Activated naive CD4-positive, alpha-beta T cell treated with anti-CD3 and anti-CD28 coated beads, Interleukin-2, amount 10 ng/mL, durations not matched to agents 5 hours and 36 hours (primary cell): ENCODE data around the gene S100A5. TPM values are rescaled to one million over a fixed set of nuclear protein-coding genes. Genes with fewer than 3 reads are reported as not detected.

Experiments
- total RNA-seq, 2 experiments: library from RNA; stranded (reverse); gene quantifications; one replicate each; pipeline ENCODE4 v1.2.3, GENCODE V29; 2021

Gene S100A5
- total RNA-seq, result 1 to 10 TPM; 3.8 to 4.6 TPM

GRCh38 chr1:153540394-153541361 lies at the start of gene S100A5:
TSS of gene S100A5 (minus strand) at chr1:153540934. CDS start at chr1:153540191, 743 bp downstream.

GRCh38 chr1:153565529-153566374 lies 25.0 kb upstream of the S100A5 start, which contains the start of gene S100A2:
TSS of gene S100A2 (minus strand) at chr1:153565844. CDS start at chr1:153563877, 1,967 bp downstream.

GRCh38 chr1:153548722-153549688 lies 8.3 kb upstream of the S100A5 start, which contains the start of gene S100A3:
TSS of gene S100A3 (minus strand) at chr1:153549258. CDS start at chr1:153548485, 773 bp downstream.

GRCh38 chr1:153545067-153546055 lies 4.6 kb upstream of the S100A5 start, which contains the start of gene S100A4:
TSS of gene S100A4 (minus strand) at chr1:153545806. CDS start at chr1:153544794, 1,012 bp downstream.

GRCh38 chr1:153535242-153536011 lies 5.3 kb downstream of the S100A5 start, which contains the start of gene S100A6:
TSS of gene S100A6 (minus strand) at chr1:153535991. CDS start at chr1:153535339, 652 bp downstream.

Other genes with a start within 250 kb of the S100A5 start
- gene PGLYRP3, start 228.0 kb downstream of the S100A5 start, total RNA-seq, result not detected
- gene PGLYRP4, start 192.1 kb downstream of the S100A5 start, total RNA-seq, result not detected
- not detected for gene S100A9, start 183.1 kb downstream of the S100A5 start, total RNA-seq
- not detected for gene S100A12, start 165.3 kb downstream of the S100A5 start, total RNA-seq
- not detected for gene S100A8, start 149.9 kb downstream of the S100A5 start, total RNA-seq
- not detected for gene S100A7A, start 124.4 kb downstream of the S100A5 start, total RNA-seq
- not detected for gene S100A7, start 80.3 kb downstream of the S100A5 start, total RNA-seq
- gene S100A6, start 4.9 kb downstream of the S100A5 start, total RNA-seq, result 100 to 1,000 TPM; 451 to 469 TPM
- 100 to 1,000 TPM; 603 to 650 TPM for gene S100A4, start 4.9 kb upstream of the S100A5 start, total RNA-seq
- gene S100A3, start 8.3 kb upstream of the S100A5 start, total RNA-seq, result not detected
- under 1 TPM; 0.33 to 0.60 TPM for gene S100A2, start 24.9 kb upstream of the S100A5 start, total RNA-seq
- gene S100A16, start 72.2 kb upstream of the S100A5 start, total RNA-seq, result not detected
- gene S100A14, start 75.4 kb upstream of the S100A5 start, total RNA-seq, result not detected
- gene S100A13, start 86.6 kb upstream of the S100A5 start, total RNA-seq, result 1 to 10 TPM; 4.3 to 4.7 TPM
- not detected for gene S100A1, start 87.5 kb upstream of the S100A5 start, total RNA-seq
- gene CHTOP, start 93.1 kb upstream of the S100A5 start, total RNA-seq, result 10 to 100 TPM; 95.1 to 96.0 TPM
- gene SNAPIN, start 117.8 kb upstream of the S100A5 start, total RNA-seq, result 10 to 100 TPM; 37.0 to 40.7 TPM
- gene ILF2, start 130.1 kb upstream of the S100A5 start, total RNA-seq, result 100 to 1,000 TPM; 151 to 159 TPM
- gene NPR1, start 137.8 kb upstream of the S100A5 start, total RNA-seq, result not detected
- 10 to 100 TPM; 59.8 to 60.1 TPM for gene INTS3, start 187.1 kb upstream of the S100A5 start, total RNA-seq
- gene SLC27A3, start 234.5 kb upstream of the S100A5 start, total RNA-seq, result 10 to 100 TPM; 24.1 to 24.3 TPM